ENCODE results near the gene IL6R.

The IL6R gene

GRCh38 chr1:154453574-154454352 is 48.6 kb downstream of the IL6R start:
- no peak for DNase-seq (ENCODE audit: low read depth)

GRCh38 chr1:154454386-154455120 is 49.4 kb downstream of the IL6R start:
- DNase-seq (ENCODE audit: low read depth): no peak

- DNase-seq (ENCODE audit: low read depth): no peak
Observed at GRCh38 chr1:154456631-154457030, 51.5 kb downstream of the IL6R start.

- DNase-seq (ENCODE audit: low read depth): no peak
Observed at GRCh38 chr1:154459080-154459479, 53.9 kb downstream of the IL6R start.

GRCh38 chr1:154460695-154461260 is 55.6 kb downstream of the IL6R start:
- no peak for DNase-seq (ENCODE audit: low read depth)

GRCh38 chr1:154463512-154463990 is 58.4 kb downstream of the IL6R start:
- no peak for DNase-seq (ENCODE audit: low read depth)

- no peak for DNase-seq (ENCODE audit: low read depth)
Observed at GRCh38 chr1:154465621-154466195, 60.6 kb downstream of the IL6R start.

GRCh38 chr1:154466206-154466605 is 61.1 kb downstream of the IL6R start:
- no peak for DNase-seq (ENCODE audit: low read depth)

- no peak for DNase-seq (ENCODE audit: low read depth)
Observed at GRCh38 chr1:154466921-154467417, 61.8 kb downstream of the IL6R start.

- DNase-seq (ENCODE audit: low read depth): no peak
Observed at GRCh38 chr1:154467434-154468102, 62.4 kb downstream of the IL6R start.

GRCh38 chr1:154468535-154469250 is 63.5 kb downstream of the IL6R start:
- no peak for DNase-seq (ENCODE audit: low read depth)

GRCh38 chr1:154469844-154470560 is 64.9 kb downstream of the IL6R start:
- DNase-seq (ENCODE audit: low read depth): no peak

GRCh38 chr1:154471304-154471703 is 66.2 kb downstream of the IL6R start:
- DNase-seq (ENCODE audit: low read depth): no peak

- peak; percentile 83 for DNase-seq (ENCODE audit: low read depth)
Observed at GRCh38 chr1:154474802-154475201, 69.7 kb downstream of the IL6R start.

- no peak for DNase-seq (ENCODE audit: low read depth)
Observed at GRCh38 chr1:154476791-154477190, 71.6 kb downstream of the IL6R start.

- DNase-seq (ENCODE audit: low read depth): peak; percentile 28
Observed at GRCh38 chr1:154478013-154478412, 72.9 kb downstream of the IL6R start.

GRCh38 chr1:154478639-154479038 is 73.5 kb downstream of the IL6R start:
- peak; percentile 7 for DNase-seq (ENCODE audit: low read depth)

- peak; percentile 80 for DNase-seq (ENCODE audit: low read depth)
Observed at GRCh38 chr1:154479764-154480421, 74.8 kb downstream of the IL6R start.

- no peak for DNase-seq (ENCODE audit: low read depth)
Observed at GRCh38 chr1:154481053-154481452, 75.9 kb downstream of the IL6R start.
